Measurements from ENCODE around the gene PSMB2.

Gene PSMB2

DNA sequence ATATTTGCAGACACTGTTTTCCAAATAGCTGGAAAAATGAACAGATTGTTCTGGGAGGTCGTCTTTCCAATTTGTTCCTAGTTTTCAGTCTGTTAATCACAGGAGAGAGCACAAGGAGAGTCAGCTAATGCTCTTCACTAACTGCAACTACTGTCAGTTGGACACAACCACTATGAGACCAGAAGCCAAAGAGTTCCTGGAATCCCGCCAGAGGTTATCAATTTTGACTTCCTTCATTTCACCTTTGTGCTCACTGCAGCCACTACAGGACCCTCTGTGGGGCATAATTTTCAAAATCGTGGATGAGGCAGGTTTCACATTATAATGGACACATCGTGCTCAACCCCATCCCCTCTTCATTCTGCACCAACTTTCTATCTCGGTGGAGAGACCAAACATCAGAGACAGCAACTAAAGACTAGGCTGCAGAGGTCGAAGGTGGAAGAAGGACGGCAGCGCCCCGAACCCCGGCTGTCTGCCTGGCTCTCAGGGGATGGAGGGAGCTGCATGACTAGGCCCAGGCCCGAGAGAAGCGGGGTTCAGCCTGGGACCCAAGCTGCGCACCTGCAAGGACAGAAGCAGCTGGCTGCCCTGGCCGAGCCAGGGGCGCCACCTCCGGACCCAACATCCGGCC lies 84.7 kb downstream of the PSMB2 start:
- no peak for DNase-seq (ENCODE audit: low spot score)

DNA sequence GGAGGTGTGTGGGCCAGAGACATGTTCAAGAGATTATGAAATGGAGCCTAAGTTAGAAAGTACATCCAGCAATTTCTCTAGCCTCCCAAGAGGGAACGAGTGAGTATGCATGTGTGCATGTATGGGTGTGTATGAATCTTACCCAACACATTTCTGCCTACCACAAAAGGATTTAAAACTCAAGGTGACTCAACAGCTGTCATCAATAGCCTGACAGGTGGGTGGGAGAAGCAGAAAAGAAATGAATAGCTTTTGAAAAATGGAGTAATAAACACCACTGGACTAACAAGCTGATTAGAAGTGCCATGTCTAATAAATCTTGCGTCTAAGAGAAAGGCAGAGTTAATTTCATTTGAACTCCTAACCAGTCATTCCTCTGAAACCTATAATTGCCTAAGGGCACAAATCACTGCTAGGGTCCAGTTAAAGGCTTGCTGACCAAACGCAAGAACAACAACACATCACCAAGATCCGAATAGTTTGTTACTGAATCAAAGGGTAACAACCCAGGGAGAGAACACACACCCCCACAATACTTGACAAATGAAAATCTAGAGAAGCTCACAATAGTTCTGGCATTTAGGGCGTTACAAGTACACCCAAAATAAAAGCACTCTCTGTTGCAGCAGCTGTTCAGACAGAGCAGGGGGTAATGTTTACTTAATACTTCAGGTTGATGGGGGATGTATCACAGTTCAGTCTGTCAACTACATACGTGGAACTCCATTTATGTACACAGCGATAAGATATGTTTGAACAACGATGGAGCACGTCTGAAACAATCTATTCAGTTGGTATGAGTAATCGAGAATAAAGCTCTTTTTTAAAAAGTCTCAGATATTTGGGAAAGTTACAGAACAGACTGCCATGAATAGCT lies 85.5 kb downstream of the PSMB2 start:
- no peak for DNase-seq (ENCODE audit: low spot score)

DNA sequence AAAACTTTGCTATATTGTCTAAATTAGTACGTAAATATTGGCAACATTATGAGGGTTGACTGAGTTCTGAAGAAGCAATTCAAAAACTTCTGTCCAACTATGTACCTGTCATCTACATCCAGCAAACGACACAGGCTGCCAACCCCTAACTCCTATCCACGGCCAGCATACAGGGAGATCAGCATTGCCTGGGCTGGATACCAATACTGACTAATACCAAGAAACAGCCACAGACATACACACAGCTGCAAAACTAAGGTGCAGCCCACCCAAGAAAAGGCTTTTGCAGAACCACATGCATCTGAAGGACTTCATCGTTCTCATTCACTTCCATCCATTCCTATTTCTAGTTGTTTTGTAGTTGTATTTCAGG lies 86.1 kb downstream of the PSMB2 start:
- DNase-seq (ENCODE audit: low spot score) = no peak

DNA sequence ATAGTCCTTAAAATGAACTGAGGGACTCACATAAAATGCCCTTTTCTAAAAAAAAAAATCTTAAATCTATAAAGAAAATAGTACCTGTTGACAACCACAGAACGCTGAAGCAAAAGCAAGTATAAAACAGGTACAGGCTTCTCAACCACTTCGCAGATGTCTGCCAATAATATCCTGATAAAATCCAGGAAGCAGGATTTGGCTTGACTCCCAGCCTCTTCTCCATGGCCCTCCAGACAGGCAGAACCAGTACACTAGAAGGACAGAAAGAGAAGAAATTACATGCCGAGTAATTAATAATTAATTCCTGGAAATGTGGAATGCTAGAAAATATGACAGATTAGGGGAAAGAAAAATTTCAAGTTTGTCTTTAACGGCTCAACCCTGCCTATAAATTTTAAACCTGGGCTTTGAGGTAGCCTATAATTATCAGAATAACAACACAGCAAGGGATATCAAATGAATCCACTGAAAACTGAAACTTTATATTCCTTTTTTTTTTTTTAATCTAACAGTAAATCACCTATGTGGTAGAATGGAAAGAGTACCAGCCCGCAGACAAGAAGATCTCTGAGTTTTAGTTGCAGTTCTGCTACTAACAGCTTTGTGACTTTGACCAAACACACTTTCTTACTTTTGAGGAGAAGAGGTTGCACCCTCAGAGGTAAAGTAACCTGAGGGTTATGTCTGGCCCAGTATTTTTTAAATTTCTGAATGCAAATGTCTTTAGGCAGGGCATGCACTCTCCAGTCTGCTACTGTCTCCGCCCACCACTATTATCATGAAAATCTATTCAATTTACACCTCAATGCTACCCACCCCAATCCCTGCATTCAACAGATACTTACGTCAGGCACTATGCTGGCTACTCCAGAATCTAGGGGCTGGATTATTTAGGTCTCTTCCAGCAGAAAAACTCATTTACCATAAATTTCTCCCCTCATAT lies 86.8 kb downstream of the PSMB2 start:
- DNase-seq (ENCODE audit: low spot score) = no peak

DNA sequence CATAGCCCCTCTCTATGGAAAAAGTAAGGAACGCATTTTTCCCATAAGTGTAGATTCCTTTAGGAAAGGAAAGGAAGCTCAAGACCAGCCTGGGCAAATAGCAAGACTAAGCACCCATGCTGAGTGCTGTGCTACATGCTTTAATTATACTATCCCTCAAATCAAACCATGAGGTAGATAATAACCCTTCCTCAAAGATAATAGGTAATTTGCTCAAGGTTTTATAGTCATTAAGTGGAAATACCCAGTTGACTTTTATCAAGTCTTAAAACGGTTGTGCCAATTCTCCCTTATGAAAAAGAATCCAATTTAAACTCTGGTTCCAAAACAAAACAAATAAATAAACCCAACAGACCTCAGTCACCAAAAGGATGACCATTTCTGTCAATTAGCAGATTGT lies 87.5 kb downstream of the PSMB2 start:
- no peak for DNase-seq (ENCODE audit: low spot score)
